ENCODE results near the gene DNAJB7. TPM values are rescaled to one million over a fixed set of nuclear protein-coding genes. Genes with fewer than 3 reads are reported as not detected.

The DNAJB7 gene
- total RNA-seq, 6 experiments from 2014 or later: not detected

- TF ChIP-seq, protein P1, sequence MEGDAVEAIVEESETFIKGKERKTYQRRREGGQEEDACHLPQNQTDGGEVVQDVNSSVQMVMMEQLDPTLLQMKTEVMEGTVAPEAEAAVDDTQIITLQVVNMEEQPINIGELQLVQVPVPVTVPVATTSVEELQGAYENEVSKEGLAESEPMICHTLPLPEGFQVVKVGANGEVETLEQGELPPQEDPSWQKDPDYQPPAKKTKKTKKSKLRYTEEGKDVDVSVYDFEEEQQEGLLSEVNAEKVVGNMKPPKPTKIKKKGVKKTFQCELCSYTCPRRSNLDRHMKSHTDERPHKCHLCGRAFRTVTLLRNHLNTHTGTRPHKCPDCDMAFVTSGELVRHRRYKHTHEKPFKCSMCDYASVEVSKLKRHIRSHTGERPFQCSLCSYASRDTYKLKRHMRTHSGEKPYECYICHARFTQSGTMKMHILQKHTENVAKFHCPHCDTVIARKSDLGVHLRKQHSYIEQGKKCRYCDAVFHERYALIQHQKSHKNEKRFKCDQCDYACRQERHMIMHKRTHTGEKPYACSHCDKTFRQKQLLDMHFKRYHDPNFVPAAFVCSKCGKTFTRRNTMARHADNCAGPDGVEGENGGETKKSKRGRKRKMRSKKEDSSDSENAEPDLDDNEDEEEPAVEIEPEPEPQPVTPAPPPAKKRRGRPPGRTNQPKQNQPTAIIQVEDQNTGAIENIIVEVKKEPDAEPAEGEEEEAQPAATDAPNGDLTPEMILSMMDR (IDR thresholded peaks at IDR 0.05): no peak
- no peaks in the 10 kb centered on the region for H3K27me3 Mint-ChIP-seq (ENCODE audit: insufficient read depth)
- no peaks in the 10 kb centered on the region for H3K9me3 Mint-ChIP-seq
- H3K36me3 Mint-ChIP-seq (ENCODE audit: low read depth): peaks cover 13% of the 10 kb centered on the region
- H3K4me1 Mint-ChIP-seq (ENCODE audit: low read depth): peaks cover 5% of the 10 kb centered on the region; the same call in 1 of the 2 replicates
- no peak overlapping the region for H3K27ac Mint-ChIP-seq
- H3K4me3 Mint-ChIP-seq: no peak overlapping the region
- peak; percentile 0 for DNase-seq
Measured at GRCh38 chr22:40890881-40891280, 29.0 kb upstream of the DNAJB7 start.

DNA sequence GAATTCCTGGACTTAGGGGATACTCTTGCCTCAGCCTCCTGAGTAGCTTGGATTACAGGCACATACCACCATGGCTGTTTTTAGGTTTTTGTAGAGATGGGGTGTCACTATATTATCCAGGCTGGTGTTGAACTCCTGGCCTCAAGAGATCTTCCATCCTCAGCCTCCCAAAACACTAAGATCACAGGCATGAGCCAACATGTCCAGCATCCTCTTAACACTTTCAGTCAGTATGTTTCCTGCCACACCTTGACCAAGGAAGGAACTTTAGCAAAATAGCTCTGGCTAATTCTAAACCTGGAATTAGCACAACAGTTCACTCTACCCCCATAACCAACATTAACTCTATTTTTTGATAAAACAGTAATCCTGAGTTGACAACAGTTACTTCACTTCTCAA, 27.2 kb upstream of the DNAJB7 start:
- Mint-ChIP-seq H3K4me1 (ENCODE audit: low read depth) (peaks cover 5% of the 10 kb centered on the region; the same call in 1 of the 2 replicates), H3K9me3 (no peaks in the 10 kb centered on the region), H3K27ac (0 out of 2 replicates have a peak overlapping the region, but pooled peaks have one; percentile 11), H3K27me3 (ENCODE audit: insufficient read depth) (no peaks in the 10 kb centered on the region), H3K4me3 (no peak overlapping the region), H3K36me3 (ENCODE audit: low read depth) (peaks cover 13% of the 10 kb centered on the region)
- DNase-seq: no peak
- TF ChIP-seq, protein P1 (IDR thresholded peaks at IDR 0.05): no peak

DNA sequence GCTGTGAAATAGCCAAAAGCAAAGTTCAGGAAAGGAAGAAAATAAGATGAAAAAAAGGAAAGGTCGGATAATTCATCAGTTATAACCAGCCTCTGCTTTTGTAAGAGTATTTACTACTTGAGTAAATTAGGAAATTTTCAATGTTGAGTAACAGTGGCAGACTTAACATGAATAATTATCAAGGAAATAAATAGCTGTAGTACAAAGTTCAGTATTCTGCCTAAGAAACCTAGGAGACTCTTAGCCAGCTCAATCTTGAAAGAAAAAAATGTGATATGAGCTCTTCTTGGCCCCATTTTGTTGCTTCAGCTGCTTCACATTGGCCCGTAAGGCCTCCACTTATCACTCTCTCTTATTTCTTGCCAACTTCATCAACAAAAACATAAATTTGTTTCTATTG, 17.0 kb upstream of the DNAJB7 start:
- no peak for DNase-seq
- H3K4me1 Mint-ChIP-seq (ENCODE audit: low read depth): no peaks in the 10 kb centered on the region
- H3K9me3 Mint-ChIP-seq: no peaks in the 10 kb centered on the region
- H3K4me3 Mint-ChIP-seq: no peak overlapping the region
- H3K36me3 Mint-ChIP-seq (ENCODE audit: low read depth): peaks cover 5% of the 10 kb centered on the region
- no peaks in the 10 kb centered on the region; the same call in 1 of the 2 replicates for H3K27me3 Mint-ChIP-seq (ENCODE audit: insufficient read depth)
- TF ChIP-seq, protein P1 (IDR thresholded peaks at IDR 0.05): no peak
- no peak overlapping the region for H3K27ac Mint-ChIP-seq

- Mint-ChIP-seq H3K4me1 (ENCODE audit: low read depth) (no peaks in the 10 kb centered on the region), H3K27me3 (ENCODE audit: insufficient read depth) (no peaks in the 10 kb centered on the region; the same call in 1 of the 2 replicates), H3K27ac (no peak overlapping the region; the same call in 1 of the 2 replicates), H3K4me3 (no peak overlapping the region), H3K9me3 (no peaks in the 10 kb centered on the region), H3K36me3 (ENCODE audit: low read depth) (peaks cover 5% of the 10 kb centered on the region)
- TF ChIP-seq, protein P1 (IDR thresholded peaks at IDR 0.05): no peak
- DNase-seq: no peak
Measured at GRCh38 chr22:40877488-40877887, 15.6 kb upstream of the DNAJB7 start.

- H3K36me3 Mint-ChIP-seq (ENCODE audit: low read depth): peaks cover 4% of the 10 kb centered on the region
- no peak overlapping the region for H3K27ac Mint-ChIP-seq
- H3K9me3 Mint-ChIP-seq: no peaks in the 10 kb centered on the region
- no peak overlapping the region for H3K4me3 Mint-ChIP-seq
- no peaks in the 10 kb centered on the region; the same call in 1 of the 2 replicates for H3K27me3 Mint-ChIP-seq (ENCODE audit: insufficient read depth)
- DNase-seq: no peak
- TF ChIP-seq, protein P1 (IDR thresholded peaks at IDR 0.05): no peak
- no peaks in the 10 kb centered on the region for H3K4me1 Mint-ChIP-seq (ENCODE audit: low read depth)
Measured at GRCh38 chr22:40876907-40877306, 15.0 kb upstream of the DNAJB7 start.

DNA sequence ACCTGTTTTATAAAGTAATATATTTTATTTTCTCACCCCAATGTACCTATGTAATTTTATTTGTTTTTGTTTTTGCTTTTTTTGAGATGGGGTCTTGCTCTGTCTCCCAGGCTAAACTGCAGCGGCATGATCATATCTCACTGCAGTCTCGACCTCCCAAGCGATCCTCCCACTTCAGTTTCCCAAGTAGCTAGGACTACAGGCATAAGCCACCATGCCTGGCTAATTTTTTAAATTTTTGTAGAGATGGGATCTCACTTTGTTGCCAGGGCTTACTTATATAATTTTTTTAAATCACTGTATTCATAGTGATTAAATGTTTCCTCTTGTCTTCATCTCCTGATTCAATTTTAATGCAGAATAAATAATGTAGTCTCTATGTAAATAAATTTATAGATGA, 13.2 kb upstream of the DNAJB7 start:
- no peaks in the 10 kb centered on the region for H3K9me3 Mint-ChIP-seq
- H3K36me3 Mint-ChIP-seq (ENCODE audit: low read depth): no peaks in the 10 kb centered on the region; the same call in 1 of the 2 replicates
- H3K4me1 Mint-ChIP-seq (ENCODE audit: low read depth): no peaks in the 10 kb centered on the region
- H3K27ac Mint-ChIP-seq: no peak overlapping the region
- no peak for DNase-seq
- H3K4me3 Mint-ChIP-seq: no peak overlapping the region
- TF ChIP-seq, protein P1 (IDR thresholded peaks at IDR 0.05): no peak
- no peaks in the 10 kb centered on the region; the same call in 1 of the 2 replicates for H3K27me3 Mint-ChIP-seq (ENCODE audit: insufficient read depth)

Measured in HFFc6 (cell line).